ENCODE data around the gene TAP1. TPM values are rescaled to one million over a fixed set of nuclear protein-coding genes. Genes with fewer than 3 reads are reported as not detected.

The TAP1 gene
- total and polyA plus RNA-seq, 2 donors (not counting 1 experiment from before 2014, with no cell fraction given), result 126 to 184 TPM

GRCh38 chr6:32867022-32867477 lies 13.5 kb upstream of the TAP1 start:
- intact Hi-C loops (cut with micrococcal nuclease), result loop anchor here (5.0 kb wide), 1 partner anchor 50 kb away; the partner anchor contains the start of gene HLA-DOB
- Mint-ChIP-seq H3K4me3 (peak overlapping the region; percentile 68), H3K9me3 (ENCODE audit: insufficient read depth) (no peaks in the 10 kb centered on the region), H3K27ac (peak overlapping the region; percentile 89), H3K27me3 (no peaks in the 10 kb centered on the region), H3K4me1 (peaks cover 33% of the 10 kb centered on the region)
- ChIA-PET POLR2A (interaction anchor here (0.7 to 2.8 kb wide), 8 partner anchors 8 to 118 kb away, joined by 4 to 37 read pairs (median 9); partner anchors contain the start of genes PSMB8, PSMB9, TAP1 and TAP2), CTCF (interaction anchor here (0.6 to 9.6 kb wide), 36 partner anchors 9 to 1657 kb away, joined by 3 to 249 read pairs (median 10); partner anchors contain the start of genes BRD2, HLA-DMA, HLA-DMB and HLA-DOB)
- H3K27me3 ChIP-seq (replicated peaks in 1 of 4; ENCODE audit: control extremely low read depth in 1 of 4, control insufficient read depth in 3 of 4, insufficient read depth in 4 of 4, low read length in 3 of 4), result no peaks in the 10 kb centered on the region
- 10% methylated on average over 2 of the region's 3 CpGs for WGBS (ENCODE audit: insufficient coverage)
- no peak for TF ChIP-seq CTCF (IDR thresholded peaks at IDR 0.05)
- no peak for TF ChIP-seq EZH2 (IDR thresholded peaks at IDR 0.05; ENCODE audit: borderline replicate concordance, insufficient read depth, low read depth, low read length, poor library complexity, severe bottlenecking)
- DNase-seq (peak; percentile 67), ATAC-seq (ENCODE audit: low read depth) (peak; percentile 66)
- peaks cover 0 to 3% (median 0%) of the 10 kb centered on the region in 3 donors for H3K9me3 ChIP-seq (ENCODE audit: control extremely low read depth in 1 of 3, control insufficient read depth in 2 of 3, insufficient read depth in 1 of 3, low read length in 2 of 3)
- H3K79me2 ChIP-seq (ENCODE audit: control insufficient read depth, insufficient read depth, low read length), result no peaks in the 10 kb centered on the region
- H2AFZ ChIP-seq (ENCODE audit: insufficient read depth, low read depth, low read length, poor library complexity, severe bottlenecking), result peak overlapping the region; percentile 57
- peaks cover 27 to 28% of the 10 kb centered on the region in 2 donors for H3K4me1 ChIP-seq (ENCODE audit: control insufficient read depth in 2 of 2, insufficient read depth in 2 of 2, low read length in 2 of 2)
- no peaks in the 10 kb centered on the region for H4K20me1 ChIP-seq (ENCODE audit: control insufficient read depth, insufficient read depth, low read length, poor library complexity, severe bottlenecking)
- peak overlapping the region in 1 of 5 experiments; percentile 29 for H3K4me3 ChIP-seq (ENCODE audit: control extremely low read depth in 1 of 5, extremely low read depth in 1 of 5, insufficient read depth in 1 of 5, low read depth in 2 of 5, low read length in 4 of 5)
- peaks cover 3 to 4% of the 10 kb centered on the region in 2 experiments for H3K36me3 ChIP-seq (replicated peaks in 1 of 2; ENCODE audit: control extremely low read depth in 1 of 2, control insufficient read depth in 1 of 2, extremely low read depth in 1 of 2, insufficient read depth in 2 of 2, low read length in 1 of 2)
- peak overlapping the region; percentile 63 for H3K4me2 ChIP-seq (replicated peaks; ENCODE audit: low read depth, low read length, poor library complexity, severe bottlenecking)
- peak overlapping the region; percentile 31 to 74 for H3K27ac ChIP-seq (ENCODE audit: low read length in 2 of 2)
- H3K9ac ChIP-seq (ENCODE audit: low read length), result peak overlapping the region; percentile 14
